GM18502 (cell line): ENCODE results near the gene OR6B1.
A peak's percentile ranks its signal among the peaks of the same experiment; 100 is the strongest.

Experiments
- ATAC-seq: cut with Tn5 transposase; IDR thresholded peaks from one replicate; pipeline ENCODE4 v1.9.1; 2021; ENCODE audit warnings: mild to moderate bottlenecking; ENCODE audit not compliant: unreplicated experiment, poor library complexity

OR6B1 gene

DNA sequence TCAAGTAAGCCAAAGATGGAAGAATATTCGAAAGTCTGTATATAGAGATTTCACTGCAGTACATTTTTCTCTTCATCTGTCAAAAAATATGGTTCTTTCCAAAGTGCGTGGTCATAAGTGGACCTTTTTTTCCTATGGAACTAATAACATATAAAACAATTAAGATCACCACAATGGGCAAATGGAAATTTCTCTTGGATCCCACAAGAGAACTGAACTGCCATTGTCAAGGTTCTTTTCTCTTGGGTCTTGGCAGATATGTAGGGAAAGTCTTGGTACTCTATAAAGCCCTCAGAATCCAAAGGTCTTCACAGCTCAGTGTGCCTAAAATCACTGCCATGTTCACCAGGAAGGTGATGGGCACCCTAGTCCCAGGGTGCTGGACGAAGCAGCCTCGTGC, at the start of gene OR6B1:
OR6B1 (plus strand) TSS at position 301 of the 400 bp plus-strand sequence. CDS start 3,677 bp downstream, outside the sequence.
- ATAC-seq = no peak

DNA sequence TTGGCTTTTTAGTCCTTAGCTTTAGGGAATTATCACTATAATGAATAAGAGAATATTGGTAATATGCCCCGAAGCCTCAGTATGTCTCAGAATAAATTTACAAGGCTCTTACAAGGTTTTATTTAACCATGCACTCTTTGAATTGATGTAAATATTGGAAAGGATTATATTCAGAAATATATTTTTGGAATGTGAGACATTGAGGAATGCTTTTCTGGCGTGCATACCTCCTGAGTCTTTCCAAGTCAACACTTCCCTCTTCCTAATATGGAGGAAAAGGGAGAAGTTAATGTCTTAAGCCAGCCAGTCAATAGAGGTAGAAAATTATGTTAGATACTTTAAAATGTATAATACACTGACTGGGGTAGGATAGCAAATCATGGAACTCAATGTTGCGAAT, 46.7 kb upstream of the OR6B1 start:
- no peak for ATAC-seq

DNA sequence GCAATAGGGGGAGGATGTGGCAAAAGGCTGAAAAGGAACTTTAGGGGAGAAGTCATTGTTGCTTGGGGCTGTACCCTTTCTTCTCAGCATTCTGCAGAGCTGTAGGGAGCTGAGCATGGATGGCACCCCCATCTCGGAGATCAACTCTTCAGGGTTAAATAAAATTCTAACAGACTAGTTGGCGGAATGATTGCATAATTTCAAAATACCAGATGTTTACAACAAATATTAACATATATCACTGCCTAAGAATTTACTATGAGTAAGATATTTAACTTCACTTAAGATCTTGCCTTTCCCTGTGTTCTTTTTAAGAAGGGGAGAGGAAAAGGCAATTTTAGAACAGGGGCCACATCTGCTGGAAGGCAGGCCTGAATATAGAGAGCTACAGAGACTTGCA, 46.0 kb upstream of the OR6B1 start:
- ATAC-seq = no peak

DNA sequence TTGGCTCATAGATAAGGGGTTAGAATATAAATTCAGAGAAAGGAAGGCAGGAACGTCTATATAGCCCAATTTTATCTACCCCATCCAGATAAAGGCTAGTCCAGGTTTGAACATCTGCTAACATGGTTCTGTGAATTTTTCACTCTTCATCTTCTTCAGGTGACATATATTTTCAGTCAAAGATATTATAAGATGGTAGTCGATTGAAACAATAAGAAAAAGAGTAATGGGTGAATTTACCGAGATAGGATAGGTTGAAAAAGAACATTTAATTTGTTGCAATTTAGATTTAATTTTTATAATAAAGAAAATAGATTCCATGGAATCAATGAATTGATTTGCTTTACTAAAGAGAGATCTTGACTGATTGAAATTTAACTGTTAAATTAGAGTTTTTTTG, 45.6 kb upstream of the OR6B1 start, which contains the start of gene OR2F1:
OR2F1 (plus strand) TSS at position 301 of the 400 bp plus-strand sequence. CDS start 5,127 bp downstream, outside the sequence.
- no peak for ATAC-seq

DNA sequence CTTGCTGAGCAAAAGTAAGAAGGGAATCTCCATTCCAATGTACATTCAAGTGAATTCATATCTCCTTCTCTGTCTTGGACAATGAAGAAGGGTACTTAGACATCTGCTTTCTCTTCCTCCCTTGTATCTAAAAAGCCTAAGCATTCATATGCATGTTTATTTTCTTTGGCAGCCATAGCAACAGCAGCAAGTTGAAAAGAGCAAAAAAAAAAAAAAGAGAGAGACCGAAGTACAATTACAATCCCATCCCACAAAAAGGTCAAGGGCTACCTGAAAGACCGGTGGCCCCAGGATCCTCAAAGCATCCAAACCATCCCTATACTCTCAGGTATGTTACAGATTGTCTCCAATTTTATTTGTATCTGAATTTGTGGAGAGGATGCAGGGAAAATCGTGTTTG, 41.3 kb upstream of the OR6B1 start:
- no peak for ATAC-seq

DNA sequence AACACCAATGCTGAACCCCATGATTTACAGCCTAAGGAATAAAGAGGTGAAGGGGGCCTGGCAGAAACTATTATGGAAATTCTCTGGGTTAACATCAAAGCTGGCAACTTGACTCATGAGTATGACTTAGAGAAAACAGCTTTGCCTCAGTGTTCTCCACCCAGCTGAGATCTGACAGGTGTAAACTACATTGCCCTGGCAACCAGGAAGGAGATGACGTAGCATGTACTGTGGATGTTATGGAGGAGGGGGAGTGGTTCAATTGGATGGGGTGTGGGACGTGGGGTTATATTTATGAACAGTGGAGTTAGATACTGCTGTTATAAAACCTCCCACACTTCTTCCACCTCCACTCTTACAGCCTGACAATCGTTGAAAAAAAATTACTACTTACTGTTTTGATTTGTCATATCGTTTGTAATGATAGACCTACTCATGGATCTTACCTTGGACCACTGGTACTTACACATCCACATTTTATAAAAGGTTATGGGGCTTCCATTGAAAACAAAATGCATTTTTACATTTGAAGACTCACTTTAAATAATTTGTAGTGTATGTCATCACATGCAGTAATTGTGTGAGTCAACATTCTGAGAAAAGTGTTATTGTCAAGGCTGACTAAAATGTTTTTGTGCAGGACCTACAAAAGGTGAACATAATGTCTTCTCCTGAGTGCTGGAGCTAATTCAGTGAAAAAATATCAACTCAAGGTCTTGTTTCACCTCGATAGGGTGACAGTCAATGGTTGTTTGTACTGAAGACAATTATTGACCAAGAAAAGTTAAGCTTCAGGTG, 39.1 kb upstream of the OR6B1 start:
- ATAC-seq = no peak

DNA sequence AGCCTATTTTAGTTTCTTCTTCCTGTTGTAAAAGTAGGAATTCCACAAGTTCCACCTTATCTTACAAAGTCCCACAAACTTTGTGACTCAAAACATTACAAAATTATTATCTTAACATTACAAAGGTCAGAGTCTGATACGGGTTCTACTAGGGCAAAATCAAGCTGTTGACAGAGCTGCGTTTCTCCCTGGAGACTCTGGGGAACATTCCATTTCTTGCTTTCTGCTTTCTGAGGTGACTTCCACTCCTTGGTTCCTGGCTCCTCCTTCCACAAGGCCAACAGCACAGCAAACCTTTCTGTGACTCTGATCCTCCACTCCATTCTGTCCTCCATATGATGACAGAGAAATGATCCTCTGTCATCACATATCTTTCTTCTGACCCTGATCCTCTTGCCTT, 34.8 kb upstream of the OR6B1 start:
- no peak for ATAC-seq

DNA sequence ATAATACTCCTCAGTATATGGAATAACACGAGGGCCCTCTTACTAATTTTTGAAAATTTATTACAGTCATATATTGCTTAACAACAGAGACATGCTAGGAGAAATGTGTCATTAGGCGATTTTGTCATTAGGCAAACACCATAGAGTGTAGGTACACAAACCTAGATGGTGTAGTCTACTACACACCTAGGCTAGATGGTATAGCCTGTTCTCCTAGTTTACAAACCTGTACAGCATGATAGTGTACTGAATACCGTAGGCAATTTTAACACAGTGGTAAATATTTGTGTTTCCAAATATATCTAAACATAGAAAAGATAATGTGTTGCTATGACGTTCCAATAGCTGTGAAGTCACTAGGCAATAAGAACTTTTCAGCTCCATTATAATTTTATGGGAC, 32.7 kb upstream of the OR6B1 start:
- ATAC-seq = no peak

DNA sequence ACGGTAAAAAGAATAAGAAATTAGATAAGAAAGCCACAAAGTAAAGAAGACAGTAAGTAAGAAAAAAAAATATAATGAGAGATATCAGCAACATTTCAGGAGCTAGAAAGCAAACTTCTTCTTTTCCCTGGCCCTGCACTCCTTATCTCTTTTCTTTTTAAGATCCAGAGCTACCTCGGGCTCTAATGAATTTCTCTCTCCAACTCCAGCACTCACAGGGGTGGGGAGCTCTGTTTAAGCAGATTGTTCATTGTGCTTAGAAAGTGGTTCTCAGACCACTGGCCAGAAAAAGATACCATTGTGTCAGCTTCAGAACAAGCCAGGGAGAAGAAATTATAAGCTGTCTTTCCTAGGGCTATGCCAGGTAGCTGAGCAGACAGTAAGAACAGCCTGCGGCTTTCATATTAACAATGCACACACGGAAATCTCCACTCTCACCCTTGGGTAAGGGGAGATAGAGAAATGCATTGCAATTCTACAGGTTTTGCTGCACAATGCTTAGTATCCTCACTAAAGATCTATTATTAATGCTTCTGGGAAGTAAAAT, 26.2 kb upstream of the OR6B1 start:
- no peak for ATAC-seq

DNA sequence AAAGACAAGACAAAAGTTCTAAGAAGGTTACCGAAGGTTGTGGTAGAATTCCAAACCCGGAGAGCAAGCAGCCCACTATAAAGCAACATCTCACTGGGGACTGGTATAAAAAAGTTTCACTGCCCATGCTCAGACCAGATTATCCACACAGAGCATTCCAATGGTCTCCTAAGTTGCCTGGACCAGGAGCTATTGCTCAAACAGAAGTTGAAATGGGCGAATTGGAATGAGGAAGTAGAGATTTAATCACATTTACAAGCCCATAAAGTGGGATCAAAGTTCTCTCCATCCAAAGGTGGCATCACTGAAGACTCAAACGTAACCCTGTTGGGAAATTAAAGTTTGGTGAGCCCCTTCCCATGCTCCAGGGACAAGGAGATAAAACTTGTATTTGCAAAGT, 25.7 kb upstream of the OR6B1 start:
- no peak for ATAC-seq

DNA sequence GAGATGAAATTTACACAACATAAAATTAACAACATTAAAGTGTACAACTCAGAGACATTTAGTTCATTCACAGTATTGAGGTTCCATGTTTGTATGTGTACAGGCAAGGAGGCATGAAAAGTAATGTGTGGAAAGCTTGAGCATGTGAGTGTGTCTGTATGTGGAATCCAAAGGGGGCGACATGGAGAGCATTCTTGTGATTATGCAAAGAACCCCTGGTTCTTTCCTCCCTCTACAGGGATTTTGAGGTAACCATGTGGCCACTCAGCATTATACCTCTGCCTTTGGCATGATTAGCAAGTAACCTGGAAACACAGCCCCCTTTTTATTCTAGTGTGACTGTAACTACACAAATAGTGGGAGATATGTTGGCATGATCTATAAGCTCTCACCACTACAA, 24.5 kb upstream of the OR6B1 start:
- no peak for ATAC-seq

DNA sequence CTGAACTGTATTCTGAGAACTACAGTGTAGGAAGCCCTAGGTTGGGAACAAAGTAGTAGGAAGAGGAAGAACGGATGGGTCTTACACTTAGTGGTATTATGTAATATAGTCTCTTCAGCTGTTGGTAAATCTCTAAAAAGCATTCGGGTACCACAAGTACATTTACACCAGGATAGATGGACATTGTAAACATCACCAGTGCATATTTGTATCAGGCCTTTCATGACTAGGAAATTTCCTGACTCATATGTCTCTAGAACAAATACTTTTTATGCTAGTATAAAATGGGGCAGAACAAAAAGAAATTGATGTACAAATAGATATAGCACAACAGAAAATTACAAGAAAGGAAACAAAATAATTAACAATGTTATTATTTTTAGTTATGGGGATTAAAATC, 21.5 kb upstream of the OR6B1 start:
- no peak for ATAC-seq

DNA sequence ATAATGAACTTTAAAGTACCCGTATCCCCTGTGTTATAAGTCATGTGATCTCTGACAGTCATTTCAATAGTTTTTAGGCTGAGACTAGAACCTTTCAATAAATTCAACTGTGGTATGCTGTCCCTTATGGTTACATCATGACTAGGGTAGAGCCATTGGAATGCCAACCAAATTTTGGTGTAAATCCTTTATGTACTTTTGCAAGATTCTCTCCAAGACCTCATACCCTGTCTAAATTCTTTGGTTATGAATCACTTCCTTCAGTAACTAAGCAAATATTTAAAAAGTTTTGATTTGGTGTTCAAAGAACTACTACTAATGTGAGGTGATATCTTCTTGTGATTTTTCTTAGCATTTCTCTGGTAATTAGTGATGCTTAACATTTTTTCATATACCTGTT, 20.8 kb upstream of the OR6B1 start:
- ATAC-seq = no peak

DNA sequence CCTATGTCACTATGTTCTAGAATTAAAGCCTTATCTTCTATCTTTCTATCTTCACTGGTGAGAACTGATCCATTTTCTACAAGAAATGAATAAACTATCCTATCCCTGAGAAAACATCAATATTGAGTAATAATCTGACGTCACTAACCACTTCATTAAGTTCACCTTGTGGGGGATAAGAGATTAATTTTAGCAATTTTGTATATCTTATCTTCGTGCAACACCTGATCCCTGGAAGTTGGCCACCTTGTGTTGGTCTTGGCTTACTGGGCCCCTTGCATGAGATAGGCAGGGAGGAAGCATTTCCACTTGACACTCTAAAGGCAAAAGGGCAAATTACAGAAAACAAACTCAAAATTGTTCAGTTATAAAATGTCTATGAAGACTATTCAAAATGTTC, 20.1 kb upstream of the OR6B1 start:
- ATAC-seq = no peak

DNA sequence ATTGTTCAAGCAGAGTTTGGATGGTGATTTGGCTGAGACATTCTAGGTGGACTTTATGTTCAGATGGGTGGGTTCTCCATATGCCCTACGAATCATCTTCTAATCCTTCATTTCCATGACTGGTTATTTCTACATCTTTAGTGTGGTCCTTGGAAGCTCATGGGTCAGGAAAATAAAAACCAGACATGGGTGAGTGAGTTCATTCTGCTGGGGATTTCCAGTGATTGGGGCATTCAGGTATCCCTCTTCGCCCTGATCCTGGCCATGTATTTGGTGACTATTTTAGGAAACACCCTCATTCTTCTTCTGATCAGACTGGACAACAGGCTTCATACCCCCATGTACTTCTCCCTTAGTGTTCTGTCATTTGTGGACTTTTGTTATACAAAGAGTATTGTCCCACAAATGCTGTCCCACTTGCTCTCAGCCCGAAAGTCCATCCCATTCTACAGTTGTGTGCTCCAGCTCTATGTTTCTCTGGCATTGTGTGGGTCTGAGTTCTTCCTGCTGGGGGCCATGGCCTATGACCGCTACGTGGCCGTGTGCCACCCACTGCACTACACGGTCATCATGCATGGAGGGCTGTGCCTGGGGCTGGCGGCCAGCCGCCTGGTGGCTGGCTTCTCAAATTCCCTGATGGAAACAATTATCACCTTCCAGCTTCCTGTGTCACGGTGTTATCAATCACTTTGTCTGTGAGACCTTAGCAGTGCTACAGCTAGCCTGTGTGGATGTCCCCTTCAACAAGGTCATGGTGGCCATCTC, 19.2 kb upstream of the OR6B1 start:
- ATAC-seq = no peak

DNA sequence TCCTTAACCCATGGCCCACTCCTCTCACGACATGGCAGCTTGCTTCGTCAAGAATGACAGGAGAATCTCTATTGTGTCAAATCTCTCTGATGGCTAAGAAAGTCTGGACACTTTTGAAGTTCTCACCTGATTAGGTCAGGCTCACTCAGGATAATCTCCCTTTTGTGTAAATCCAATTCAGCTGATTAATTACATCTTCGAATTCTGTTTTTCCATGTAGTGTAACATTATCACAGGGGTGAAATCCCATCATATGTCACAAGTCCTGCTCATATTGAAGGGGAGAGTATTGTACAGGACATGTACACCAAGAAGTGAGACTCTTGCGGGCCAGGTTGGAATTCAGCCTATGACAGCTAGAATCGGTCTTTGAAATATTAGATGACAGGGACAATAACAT, 16.2 kb upstream of the OR6B1 start:
- no peak for ATAC-seq

DNA sequence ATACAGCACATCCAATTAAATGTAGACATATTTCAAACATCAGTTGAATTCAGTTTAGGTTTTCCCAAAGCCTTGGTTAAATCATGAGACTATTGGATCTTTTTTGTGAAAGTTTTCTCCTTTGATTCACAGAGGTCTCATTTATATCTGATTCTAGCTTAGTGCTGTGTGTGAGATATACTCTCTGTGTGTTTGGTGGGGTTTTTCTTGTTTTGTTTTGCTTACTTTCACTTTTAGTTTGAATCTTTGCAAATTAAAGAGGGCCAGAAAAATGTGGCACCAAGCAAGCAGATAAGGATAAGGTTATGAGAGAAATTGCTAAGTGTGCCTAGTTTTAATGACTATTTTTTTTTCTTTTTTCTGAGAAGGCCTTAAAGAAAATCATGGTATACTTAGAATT, 12.6 kb upstream of the OR6B1 start:
- ATAC-seq = peak; percentile 71

DNA sequence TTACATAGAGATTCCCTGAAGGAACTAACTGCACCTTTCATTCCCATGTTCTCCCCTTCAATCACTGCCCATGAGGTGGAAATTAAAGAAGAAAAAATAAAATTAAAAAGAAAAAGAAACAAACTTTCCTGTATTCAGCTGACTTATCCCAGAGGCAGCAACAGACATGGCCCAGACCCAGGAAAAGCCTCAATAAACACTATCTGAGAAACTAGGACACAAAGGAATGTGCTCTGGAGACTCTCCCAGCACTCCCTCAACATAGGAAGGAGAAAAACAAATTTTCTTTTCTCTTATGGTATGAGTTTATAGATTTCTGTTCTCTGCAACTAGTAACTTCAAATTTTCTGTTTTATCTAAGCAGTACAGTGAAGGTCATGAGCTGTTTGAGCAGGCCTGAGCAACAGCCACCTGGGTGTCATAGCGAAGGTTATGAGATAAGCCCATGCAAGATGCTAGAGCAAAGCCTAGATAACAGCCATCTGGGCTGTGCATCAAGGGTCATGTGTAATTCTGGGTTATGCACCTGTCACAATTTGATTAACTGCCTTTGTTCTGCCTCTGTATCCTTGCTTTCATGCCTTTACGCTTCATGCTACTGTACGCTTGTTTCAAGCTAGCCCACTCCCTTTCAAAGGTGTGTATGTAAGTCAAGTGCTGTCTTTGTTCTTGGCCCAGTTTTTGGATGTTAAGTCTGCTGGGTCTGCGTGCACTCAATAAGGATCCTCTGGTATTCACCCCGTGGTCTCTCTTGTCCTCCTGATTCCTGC, 11.0 kb upstream of the OR6B1 start:
- no peak for ATAC-seq

DNA sequence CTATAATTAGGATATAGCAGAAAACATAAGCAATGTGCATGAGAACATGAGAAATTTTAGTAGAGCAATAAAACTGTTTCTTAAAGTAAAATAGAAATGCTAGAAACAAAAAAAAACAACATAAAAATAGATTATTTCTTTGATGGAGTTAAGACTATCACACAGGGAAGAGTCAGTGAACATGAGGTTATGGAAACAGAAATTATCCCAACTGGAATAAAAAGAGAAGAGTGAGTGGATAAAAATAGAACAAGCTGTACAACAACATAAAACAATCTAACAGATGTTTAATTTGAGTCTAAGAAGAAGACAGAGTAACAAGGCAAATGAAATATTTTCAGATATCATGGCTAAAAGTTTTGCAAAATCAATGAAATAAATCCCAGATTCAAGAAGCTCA, 7.5 kb upstream of the OR6B1 start:
- ATAC-seq = no peak

DNA sequence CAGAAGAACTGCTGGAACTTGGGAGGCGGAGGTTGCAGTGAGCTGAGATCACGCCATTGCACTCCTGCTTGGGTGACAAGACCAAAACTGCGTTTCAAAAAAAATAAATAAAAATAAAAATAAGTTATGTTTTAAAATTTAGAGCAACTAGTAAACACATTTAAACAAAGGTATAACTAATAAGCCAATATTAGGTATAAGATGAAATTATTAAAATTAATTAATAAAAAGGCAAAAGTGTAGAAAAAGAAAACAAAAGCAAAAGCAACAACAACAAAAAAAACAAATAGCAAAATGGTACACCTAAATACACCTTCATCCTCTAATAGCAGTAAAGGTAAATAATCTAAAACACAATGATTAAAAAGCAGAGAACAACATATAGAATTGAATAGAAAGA, 6.2 kb upstream of the OR6B1 start:
- no peak for ATAC-seq

DNA sequence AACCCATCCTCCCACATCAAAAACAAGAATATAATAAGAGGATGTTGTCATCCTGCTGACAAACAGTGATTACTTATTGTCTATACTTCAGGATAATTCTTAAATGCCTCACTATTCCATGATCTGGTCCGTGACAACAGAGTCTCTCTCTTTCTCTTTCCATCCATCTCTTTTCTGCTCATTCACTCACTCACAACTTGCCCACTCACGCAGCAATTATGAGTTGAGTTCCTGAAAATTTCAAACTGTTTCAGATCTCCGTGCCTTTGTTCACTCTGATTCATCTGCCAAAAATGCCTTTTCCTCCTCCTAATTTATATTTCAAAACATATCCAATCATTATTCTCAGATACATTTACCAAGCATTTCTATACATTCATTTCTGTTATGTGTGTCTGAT, 1.4 kb downstream of the OR6B1 start:
- ATAC-seq = no peak
